Epithelial cell of prostate (primary cell): ENCODE data around the gene LCE2A.
"Not testable (repeated sequence)": the region's sequence is repeated elsewhere in the genome, so short reads cannot be mapped to it uniquely, and the experiment has no call there.

Experiments
- DNase-seq: peaks from one replicate; pipeline ENCODE4 v3.0.0-alpha.2; 2011; ENCODE audit warnings: low read depth, low spot score
- H3K27ac ChIP-seq: fragments of 450-650 bp; 2 replicates; pipeline ENCODE4 v1.5.1; 2017; ENCODE audit warnings: mild to moderate bottlenecking

Gene LCE2A

GRCh38 chr1:152697701-152698600 lies at the start of gene LCE2A:
TSS of gene LCE2A (plus strand) at chr1:152698345. CDS start at chr1:152698902, 557 bp downstream.
- no peak for DNase-seq
- H3K27ac ChIP-seq = no peak within 1 kb of the TSS

- DNase-seq = peak; percentile 16
- H3K27ac ChIP-seq = no peak overlapping the region
Observed at GRCh38 chr1:152654110-152654509, 44.0 kb upstream of the LCE2A start.

- DNase-seq = no peak
- H3K27ac ChIP-seq = no peak overlapping the region
Observed at GRCh38 chr1:152656459-152656858, 41.7 kb upstream of the LCE2A start.

- no peak for DNase-seq
- no peak overlapping the region for H3K27ac ChIP-seq
Observed at GRCh38 chr1:152657677-152658076, 40.5 kb upstream of the LCE2A start.

GRCh38 chr1:152658649-152659048 lies 39.5 kb upstream of the LCE2A start:
- no peak overlapping the region for H3K27ac ChIP-seq
- no peak for DNase-seq

- no peak within 1 kb of the TSS for H3K27ac ChIP-seq
- no peak for DNase-seq
Observed at GRCh38 chr1:152663098-152663497, 35.0 kb upstream of the LCE2A start, which contains the start of gene LCE2D. TSS of gene LCE2D (plus strand) at chr1:152663380. CDS start at chr1:152664106, 726 bp downstream.

- H3K27ac ChIP-seq, DNase-seq: not testable (repeated sequence)
Observed at GRCh38 chr1:152666171-152666570, 32.0 kb upstream of the LCE2A start.

GRCh38 chr1:152667648-152668047 lies 30.5 kb upstream of the LCE2A start:
- H3K27ac ChIP-seq = no peak overlapping the region
- no peak for DNase-seq

- peak; percentile 34 for DNase-seq
Observed at GRCh38 chr1:152673016-152673415, 25.1 kb upstream of the LCE2A start.

GRCh38 chr1:152674983-152675382 lies 23.2 kb upstream of the LCE2A start, which contains the start of gene LCE2C:
TSS of gene LCE2C (plus strand) at chr1:152675279. CDS start at chr1:152676016, 737 bp downstream.
- not testable (repeated sequence) for H3K27ac ChIP-seq, DNase-seq

More at GRCh38 chr1:152673016-152673415, 25.1 kb upstream of the LCE2A start:
- no peak overlapping the region for H3K27ac ChIP-seq

- DNase-seq = no peak
- no peak overlapping the region for H3K27ac ChIP-seq
Observed at GRCh38 chr1:152679459-152679858, 18.7 kb upstream of the LCE2A start.

GRCh38 chr1:152681616-152682015 lies 16.5 kb upstream of the LCE2A start:
- DNase-seq = no peak
- no peak overlapping the region for H3K27ac ChIP-seq

- DNase-seq = no peak
- H3K27ac ChIP-seq = no peak overlapping the region
Observed at GRCh38 chr1:152683846-152684245, 14.3 kb upstream of the LCE2A start.

- H3K27ac ChIP-seq, DNase-seq: not testable (repeated sequence)
Observed at GRCh38 chr1:152685823-152686222, 12.3 kb upstream of the LCE2A start, which contains the start of gene LCE2B. TSS of gene LCE2B (plus strand) at chr1:152686123. CDS start at chr1:152686844, 721 bp downstream.

GRCh38 chr1:152699746-152700145 lies 1.6 kb downstream of the LCE2A start:
- DNase-seq = no peak
- H3K27ac ChIP-seq = no peak overlapping the region

- no peak for DNase-seq
Observed at GRCh38 chr1:152707860-152708259, 9.7 kb downstream of the LCE2A start, which contains the start of gene LCE4A. TSS of gene LCE4A (plus strand) at chr1:152708160. CDS start at chr1:152709076, 916 bp downstream.

GRCh38 chr1:152718238-152718637 lies 20.1 kb downstream of the LCE2A start:
- DNase-seq = peak; percentile 66
- peak overlapping the region; percentile 32 for H3K27ac ChIP-seq

More at GRCh38 chr1:152707860-152708259, 9.7 kb downstream of the LCE2A start, which contains the start of gene LCE4A:
- H3K27ac ChIP-seq = no peak within 1 kb of the TSS

- no peak for DNase-seq
- H3K27ac ChIP-seq = no peak overlapping the region
Observed at GRCh38 chr1:152725261-152725660, 27.1 kb downstream of the LCE2A start.

- H3K27ac ChIP-seq = no peak overlapping the region
- no peak for DNase-seq
Observed at GRCh38 chr1:152728986-152729385, 30.8 kb downstream of the LCE2A start.

- H3K27ac ChIP-seq = no peak overlapping the region
- DNase-seq = no peak
Observed at GRCh38 chr1:152735648-152736047, 37.5 kb downstream of the LCE2A start.

- no peak overlapping the region for H3K27ac ChIP-seq
- no peak for DNase-seq
Observed at GRCh38 chr1:152737997-152738396, 39.9 kb downstream of the LCE2A start.
